ENCODE measurements around the gene CORIN. TPM values are rescaled to one million over a fixed set of nuclear protein-coding genes. Genes with fewer than 3 reads are reported as not detected.

CORIN gene
- total RNA-seq, 2 donors from 2014 or later: 0.25 to 0.29 TPM

GRCh38 chr4:47669946-47670345 lies 167.9 kb downstream of the CORIN start:
- no peaks in the 10 kb centered on the region for H3K36me3 Mint-ChIP-seq (ENCODE audit: insufficient read depth in 2 of 2)
- H3K27ac Mint-ChIP-seq: no peak overlapping the region
- ATAC-seq (replicated peaks in 1 of 2) (no peak), DNase-seq (no peak)
- no peak overlapping the region for H3K4me3 Mint-ChIP-seq
- H3K9me3 Mint-ChIP-seq: no peaks in the 10 kb centered on the region
- H3K27me3 Mint-ChIP-seq (ENCODE audit: low read depth): peaks cover 17% of the 10 kb centered on the region
- no peaks in the 10 kb centered on the region for H3K4me1 Mint-ChIP-seq (ENCODE audit: low read depth)

- peak in 1 of 2 donors; percentile 51 for ATAC-seq (replicated peaks in 1 of 2)
- peak; percentile 6 to 21 for DNase-seq
- H3K4me3 Mint-ChIP-seq: no peak overlapping the region
- no peaks in the 10 kb centered on the region for H3K36me3 Mint-ChIP-seq (ENCODE audit: insufficient read depth in 2 of 2)
- no peaks in the 10 kb centered on the region for H3K9me3 Mint-ChIP-seq
- no peaks in the 10 kb centered on the region for H3K4me1 Mint-ChIP-seq (ENCODE audit: low read depth)
- H3K27me3 Mint-ChIP-seq (ENCODE audit: low read depth): peaks cover 8% of the 10 kb centered on the region
- no peak overlapping the region for H3K27ac Mint-ChIP-seq
Measured at GRCh38 chr4:47668810-47669408, 169.0 kb downstream of the CORIN start.

- peaks cover 8% of the 10 kb centered on the region for H3K27me3 Mint-ChIP-seq (ENCODE audit: low read depth)
- ATAC-seq (replicated peaks in 1 of 2): no peak
- no peaks in the 10 kb centered on the region for H3K9me3 Mint-ChIP-seq
- no peaks in the 10 kb centered on the region for H3K36me3 Mint-ChIP-seq (ENCODE audit: insufficient read depth in 2 of 2)
- H3K4me3 Mint-ChIP-seq: no peak overlapping the region
- no peak for DNase-seq
- no peaks in the 10 kb centered on the region for H3K4me1 Mint-ChIP-seq (ENCODE audit: low read depth)
- H3K27ac Mint-ChIP-seq: no peak overlapping the region
Measured at GRCh38 chr4:47668256-47668655, 169.6 kb downstream of the CORIN start.

GRCh38 chr4:47667552-47667951 lies 170.3 kb downstream of the CORIN start:
- Mint-ChIP-seq H3K27me3 (ENCODE audit: low read depth) (peaks cover 8% of the 10 kb centered on the region), H3K4me3 (no peak overlapping the region), H3K27ac (no peak overlapping the region), H3K9me3 (no peaks in the 10 kb centered on the region), H3K4me1 (ENCODE audit: low read depth) (no peaks in the 10 kb centered on the region), H3K36me3 (ENCODE audit: insufficient read depth in 2 of 2) (no peaks in the 10 kb centered on the region)
- ATAC-seq (replicated peaks in 1 of 2) (no peak), DNase-seq (no peak)

- ATAC-seq (replicated peaks in 1 of 2) (no peak), DNase-seq (no peak)
- H3K9me3 Mint-ChIP-seq: no peaks in the 10 kb centered on the region
- peaks cover 20% of the 10 kb centered on the region for H3K27me3 Mint-ChIP-seq (ENCODE audit: low read depth)
- no peak overlapping the region for H3K27ac Mint-ChIP-seq
- no peaks in the 10 kb centered on the region for H3K36me3 Mint-ChIP-seq (ENCODE audit: insufficient read depth in 2 of 2)
- H3K4me1 Mint-ChIP-seq (ENCODE audit: low read depth): no peaks in the 10 kb centered on the region
- H3K4me3 Mint-ChIP-seq: no peak overlapping the region
Measured at GRCh38 chr4:47664051-47664826, 173.6 kb downstream of the CORIN start.

- ATAC-seq (replicated peaks in 1 of 2) (no peak), DNase-seq (peak; percentile 28 to 31)
- peaks cover 11% of the 10 kb centered on the region for H3K27me3 Mint-ChIP-seq (ENCODE audit: low read depth)
- no peak overlapping the region for H3K27ac Mint-ChIP-seq
- H3K36me3 Mint-ChIP-seq (ENCODE audit: insufficient read depth in 2 of 2): no peaks in the 10 kb centered on the region
- no peaks in the 10 kb centered on the region for H3K4me1 Mint-ChIP-seq (ENCODE audit: low read depth)
- H3K4me3 Mint-ChIP-seq: no peak overlapping the region
- no peaks in the 10 kb centered on the region for H3K9me3 Mint-ChIP-seq
Measured at GRCh38 chr4:47662975-47663374, 174.9 kb downstream of the CORIN start.

- Mint-ChIP-seq H3K4me3 (no peak overlapping the region), H3K27me3 (ENCODE audit: low read depth) (peaks cover 11% of the 10 kb centered on the region), H3K9me3 (no peaks in the 10 kb centered on the region), H3K4me1 (ENCODE audit: low read depth) (no peaks in the 10 kb centered on the region), H3K27ac (no peak overlapping the region), H3K36me3 (ENCODE audit: insufficient read depth in 2 of 2) (no peaks in the 10 kb centered on the region)
- DNase-seq (no peak), ATAC-seq (replicated peaks in 1 of 2) (no peak)
Measured at GRCh38 chr4:47661741-47662140, 176.1 kb downstream of the CORIN start.

- ATAC-seq (replicated peaks in 1 of 2): no peak
- Mint-ChIP-seq H3K9me3 (no peaks in the 10 kb centered on the region), H3K27me3 (ENCODE audit: low read depth) (peaks cover 11% of the 10 kb centered on the region), H3K27ac (no peak overlapping the region), H3K4me1 (ENCODE audit: low read depth) (no peaks in the 10 kb centered on the region), H3K36me3 (ENCODE audit: insufficient read depth in 2 of 2) (no peaks in the 10 kb centered on the region), H3K4me3 (no peak overlapping the region)
- DNase-seq: no peak
Measured at GRCh38 chr4:47659342-47659741, 178.5 kb downstream of the CORIN start.

GRCh38 chr4:47654972-47655693 lies 182.7 kb downstream of the CORIN start:
- H3K27me3 Mint-ChIP-seq (ENCODE audit: low read depth): peaks cover 3% of the 10 kb centered on the region

GRCh38 chr4:47652092-47652491 lies 185.8 kb downstream of the CORIN start:
- no peak for ATAC-seq (replicated peaks in 1 of 2)

More at GRCh38 chr4:47654972-47655693, 182.7 kb downstream of the CORIN start:
- Mint-ChIP-seq H3K27ac (no peak overlapping the region), H3K4me1 (ENCODE audit: low read depth) (no peaks in the 10 kb centered on the region), H3K4me3 (no peak overlapping the region), H3K9me3 (no peaks in the 10 kb centered on the region), H3K36me3 (ENCODE audit: insufficient read depth in 2 of 2) (no peaks in the 10 kb centered on the region)
- ATAC-seq (replicated peaks in 1 of 2) (no peak), DNase-seq (no peak)

GRCh38 chr4:47651231-47651630 lies 186.6 kb downstream of the CORIN start:
- no peaks in the 10 kb centered on the region for H3K4me1 Mint-ChIP-seq (ENCODE audit: low read depth)
- H3K27ac Mint-ChIP-seq: no peak overlapping the region
- H3K27me3 Mint-ChIP-seq (ENCODE audit: low read depth): peaks cover 11% of the 10 kb centered on the region
- no peaks in the 10 kb centered on the region for H3K36me3 Mint-ChIP-seq (ENCODE audit: insufficient read depth in 2 of 2)
- H3K4me3 Mint-ChIP-seq: no peak overlapping the region
- DNase-seq: no peak
- no peaks in the 10 kb centered on the region for H3K9me3 Mint-ChIP-seq
- no peak for ATAC-seq (replicated peaks in 1 of 2)

More at GRCh38 chr4:47652092-47652491, 185.8 kb downstream of the CORIN start:
- no peaks in the 10 kb centered on the region for H3K4me1 Mint-ChIP-seq (ENCODE audit: low read depth)
- no peak overlapping the region for H3K27ac Mint-ChIP-seq
- no peak for DNase-seq
- H3K36me3 Mint-ChIP-seq (ENCODE audit: insufficient read depth in 2 of 2): no peaks in the 10 kb centered on the region
- no peaks in the 10 kb centered on the region for H3K9me3 Mint-ChIP-seq
- no peak overlapping the region for H3K4me3 Mint-ChIP-seq
- H3K27me3 Mint-ChIP-seq (ENCODE audit: low read depth): peaks cover 11% of the 10 kb centered on the region

- Mint-ChIP-seq H3K4me3 (no peak overlapping the region), H3K36me3 (ENCODE audit: insufficient read depth in 2 of 2) (no peaks in the 10 kb centered on the region), H3K4me1 (ENCODE audit: low read depth) (no peaks in the 10 kb centered on the region), H3K27ac (no peak overlapping the region), H3K9me3 (no peaks in the 10 kb centered on the region), H3K27me3 (ENCODE audit: low read depth) (peaks cover 11% of the 10 kb centered on the region)
- DNase-seq (no peak), ATAC-seq (replicated peaks in 1 of 2) (no peak)
Measured at GRCh38 chr4:47650584-47651130, 187.2 kb downstream of the CORIN start.

GRCh38 chr4:47647544-47647943 lies 190.3 kb downstream of the CORIN start:
- no peak for DNase-seq
- Mint-ChIP-seq H3K36me3 (ENCODE audit: insufficient read depth in 2 of 2) (no peaks in the 10 kb centered on the region), H3K27ac (no peak overlapping the region), H3K4me1 (ENCODE audit: low read depth) (no peaks in the 10 kb centered on the region), H3K9me3 (no peaks in the 10 kb centered on the region), H3K4me3 (no peak overlapping the region), H3K27me3 (ENCODE audit: low read depth) (peaks cover 17% of the 10 kb centered on the region)
- no peak for ATAC-seq (replicated peaks in 1 of 2)

Data from activated T-cell treated with anti-CD3 and anti-CD28 coated beads, Interleukin-2, amount 50 U/mL, for 72 hours (primary cell).